Mononuclear cell (primary cell): ENCODE data around the gene TANC1. TPM values are rescaled to one million over a fixed set of nuclear protein-coding genes. Genes with fewer than 3 reads are reported as not detected.
"Not testable (repeated sequence)": the region's sequence is repeated elsewhere in the genome, so short reads cannot be mapped to it uniquely, and the experiment has no call there.

ENCODE experiments used
- H3K27me3 ChIP-seq: 2 replicates; pipeline ENCODE4 v1.6.0; 2011; ENCODE audit warnings: low read length, control low read depth; ENCODE audit not compliant: insufficient read depth
- H3K4me1 ChIP-seq: 2 replicates; pipeline ENCODE4 v1.5.1; 2011; ENCODE audit warnings: mild to moderate bottlenecking, low read length, control low read depth; ENCODE audit not compliant: insufficient read depth
- H3K4me3 ChIP-seq: 2 replicates; pipeline ENCODE4 v1.5.1; 2011; ENCODE audit warnings: mild to moderate bottlenecking, low read length, moderate library complexity
- H3K9me3 ChIP-seq: 2 replicates; pipeline ENCODE4 v1.5.1; 2011; ENCODE audit warnings: low read depth, mild to moderate bottlenecking, control low read depth, low read length
- total RNA-seq: library from RNA; depleted of rRNA; stranded (reverse); fragments of >200 nt; gene quantifications from one replicate; pipeline ENCODE4 v1.2.3, GENCODE V29; 2012

TANC1 gene
- total RNA-seq, 1 donor: 0.21 TPM

DNA sequence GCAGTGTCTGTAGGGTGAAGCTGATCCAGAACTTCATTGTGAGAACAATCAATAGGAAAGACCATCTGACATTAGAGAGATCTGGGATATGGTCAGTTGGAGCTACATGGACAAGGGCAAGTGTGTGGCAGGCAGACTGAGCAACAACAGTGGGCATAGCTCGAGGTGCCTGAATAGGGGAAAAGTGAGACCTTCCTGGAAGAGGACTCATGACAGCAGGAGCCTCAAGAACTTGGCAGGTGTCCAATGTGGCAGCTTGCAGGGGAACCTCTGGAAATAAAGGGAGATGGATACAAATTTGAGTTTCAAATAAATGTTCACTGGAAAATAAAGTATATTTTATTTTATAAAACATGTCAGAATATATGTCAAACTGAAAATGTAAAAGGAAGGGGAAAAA is 117.9 kb downstream of the TANC1 start:
- Histone ChIP-seq H3K27me3 (no peaks in the 10 kb centered on the region), H3K4me3 (no peak overlapping the region), H3K4me1 (peaks cover 20% of the 10 kb centered on the region), H3K9me3 (no peaks in the 10 kb centered on the region)

DNA sequence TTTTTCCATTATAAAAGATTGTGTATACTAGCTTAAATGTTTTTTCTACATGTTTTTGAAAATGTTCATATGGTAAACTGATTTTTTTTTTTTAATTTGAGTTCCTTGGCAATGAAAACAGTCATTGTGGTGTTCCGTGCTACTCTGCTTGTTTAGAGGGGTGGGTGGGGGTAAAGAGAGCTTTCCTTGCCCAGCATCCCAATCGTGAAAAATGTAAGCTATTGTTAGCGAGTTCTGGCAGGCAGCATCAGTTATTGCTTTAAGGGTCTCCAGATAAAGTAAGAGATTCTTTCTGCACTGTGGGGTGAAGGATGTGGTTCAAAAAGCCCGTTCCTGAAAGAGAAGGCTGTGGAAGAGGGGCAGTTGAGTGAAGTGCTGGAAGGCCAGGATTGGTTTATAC is 118.4 kb downstream of the TANC1 start:
- no peaks in the 10 kb centered on the region for H3K9me3 ChIP-seq
- H3K27me3 ChIP-seq: no peaks in the 10 kb centered on the region
- peaks cover 25% of the 10 kb centered on the region for H3K4me1 ChIP-seq
- H3K4me3 ChIP-seq: no peak overlapping the region

DNA sequence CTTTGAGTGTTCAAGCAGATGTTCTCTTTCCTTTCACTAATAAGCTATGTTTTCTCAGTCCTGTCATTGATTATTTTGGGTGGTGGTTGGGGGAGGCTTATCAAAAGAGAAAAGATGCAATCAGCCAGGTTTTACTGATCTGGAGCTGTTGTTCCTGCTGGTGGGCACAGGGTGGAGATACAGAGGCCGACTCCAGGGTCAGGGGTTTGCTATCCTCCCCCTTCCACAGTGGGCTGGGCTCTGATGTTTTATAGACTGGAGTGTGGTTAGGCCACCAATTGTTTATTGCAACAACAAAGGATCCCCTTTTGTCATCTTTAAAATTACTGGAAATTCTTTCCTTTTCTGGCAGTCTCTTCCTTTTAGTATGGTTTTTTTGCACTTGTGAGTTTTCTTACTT is 120.5 kb downstream of the TANC1 start:
- no peak overlapping the region for H3K4me3 ChIP-seq
- H3K4me1 ChIP-seq: peaks cover 32% of the 10 kb centered on the region
- no peaks in the 10 kb centered on the region for H3K27me3 ChIP-seq
- no peaks in the 10 kb centered on the region for H3K9me3 ChIP-seq

DNA sequence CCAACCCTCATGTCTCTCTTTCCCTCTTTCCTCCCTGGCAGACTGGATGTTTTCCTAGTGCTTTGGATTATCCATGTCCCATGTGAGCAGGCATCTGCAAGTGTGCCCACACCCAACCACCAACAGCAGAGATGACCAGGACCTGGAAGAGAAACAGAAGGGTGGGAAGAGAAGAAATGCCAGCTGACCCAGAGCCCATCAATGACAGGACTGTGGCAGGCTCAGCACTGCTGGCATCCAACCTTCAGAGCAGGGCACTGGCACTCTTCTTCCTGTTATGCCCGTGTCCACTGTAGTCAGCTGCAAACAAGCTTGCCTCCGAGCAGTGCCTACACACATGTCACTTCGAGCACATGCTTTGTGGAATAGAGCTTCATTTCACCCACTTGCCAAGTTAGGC is 121.1 kb downstream of the TANC1 start:
- no peaks in the 10 kb centered on the region for H3K9me3 ChIP-seq
- H3K4me3 ChIP-seq: no peak overlapping the region
- H3K27me3 ChIP-seq: no peaks in the 10 kb centered on the region
- H3K4me1 ChIP-seq: peaks cover 32% of the 10 kb centered on the region

DNA sequence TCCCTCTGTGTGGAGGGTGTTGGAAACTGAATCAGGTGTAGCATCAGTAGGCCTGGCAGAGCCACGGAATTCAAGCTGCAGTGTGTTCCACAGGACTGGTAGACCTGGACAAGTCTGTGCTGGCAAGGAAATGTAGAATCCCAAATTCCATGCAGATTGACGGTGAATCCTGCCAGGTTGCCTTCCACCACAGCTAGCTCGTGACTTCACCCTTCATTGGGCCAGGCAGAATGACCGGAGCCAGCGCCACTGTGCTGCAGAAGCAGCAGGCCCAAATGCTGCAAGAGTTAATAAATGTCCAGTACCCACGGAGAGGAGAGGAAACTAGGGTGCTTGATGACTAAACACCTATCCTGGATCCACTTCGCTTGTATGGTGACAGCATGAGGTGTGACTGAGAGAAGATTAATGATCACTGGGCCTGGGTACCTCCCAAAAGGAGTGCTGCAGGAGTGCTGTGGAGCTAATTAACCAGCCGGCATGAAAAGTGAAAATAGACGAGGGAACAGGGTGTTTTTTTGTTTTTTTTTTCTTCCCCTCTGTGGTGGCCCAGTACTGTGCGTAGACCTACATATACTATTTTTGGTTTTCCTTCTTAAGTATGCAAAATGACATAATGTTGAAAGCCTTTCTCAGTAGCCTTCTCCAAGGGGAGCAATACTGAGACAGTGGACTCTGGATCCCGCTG is 122.2 kb downstream of the TANC1 start:
- peaks cover 32% of the 10 kb centered on the region for H3K4me1 ChIP-seq
- H3K9me3 ChIP-seq: no peaks in the 10 kb centered on the region
- H3K27me3 ChIP-seq: no peaks in the 10 kb centered on the region
- H3K4me3 ChIP-seq: no peak overlapping the region

DNA sequence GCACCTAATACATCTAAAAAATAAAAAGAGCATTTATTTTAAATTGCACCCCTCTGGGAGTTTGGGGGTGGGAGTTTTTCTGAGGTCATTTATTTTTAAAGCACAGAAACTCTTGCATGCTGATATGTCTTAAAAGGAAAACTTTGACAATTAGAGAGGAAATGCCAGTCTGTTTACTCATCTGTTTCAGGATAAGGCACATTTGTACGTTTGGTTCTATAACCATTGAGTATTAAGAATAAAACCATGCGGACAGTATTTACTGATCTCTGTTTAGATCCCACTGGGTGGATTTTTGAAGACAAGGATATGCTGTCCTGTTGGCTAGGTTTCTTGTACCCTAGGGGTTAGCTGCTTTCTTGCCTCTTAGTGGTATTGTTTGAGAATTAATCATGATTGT is 122.9 kb downstream of the TANC1 start:
- H3K9me3 ChIP-seq: no peaks in the 10 kb centered on the region
- H3K4me1 ChIP-seq: peaks cover 32% of the 10 kb centered on the region
- H3K27me3 ChIP-seq: no peaks in the 10 kb centered on the region
- no peak overlapping the region for H3K4me3 ChIP-seq

DNA sequence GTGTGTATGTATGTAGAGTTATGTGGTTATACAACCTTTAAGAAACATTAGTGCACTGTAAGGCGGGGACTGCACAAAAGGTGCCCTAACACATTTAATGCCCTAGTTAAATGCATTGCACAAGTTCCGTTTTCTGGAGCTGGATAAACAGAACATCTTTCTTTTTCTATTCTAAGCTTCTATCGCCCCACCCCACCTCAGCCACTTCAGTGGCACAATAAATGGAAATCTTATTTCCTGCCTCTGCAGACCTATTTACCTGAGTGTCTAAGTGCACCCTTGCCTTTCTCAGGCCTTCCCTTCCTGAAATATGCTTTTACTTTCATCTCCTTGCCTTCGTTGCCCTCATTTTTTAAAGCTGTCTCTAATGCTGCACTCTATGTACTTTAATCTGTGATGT is 123.5 kb downstream of the TANC1 start:
- H3K4me3 ChIP-seq: no peak overlapping the region
- H3K9me3 ChIP-seq: no peaks in the 10 kb centered on the region
- H3K27me3 ChIP-seq: no peaks in the 10 kb centered on the region
- H3K4me1 ChIP-seq: peaks cover 32% of the 10 kb centered on the region

DNA sequence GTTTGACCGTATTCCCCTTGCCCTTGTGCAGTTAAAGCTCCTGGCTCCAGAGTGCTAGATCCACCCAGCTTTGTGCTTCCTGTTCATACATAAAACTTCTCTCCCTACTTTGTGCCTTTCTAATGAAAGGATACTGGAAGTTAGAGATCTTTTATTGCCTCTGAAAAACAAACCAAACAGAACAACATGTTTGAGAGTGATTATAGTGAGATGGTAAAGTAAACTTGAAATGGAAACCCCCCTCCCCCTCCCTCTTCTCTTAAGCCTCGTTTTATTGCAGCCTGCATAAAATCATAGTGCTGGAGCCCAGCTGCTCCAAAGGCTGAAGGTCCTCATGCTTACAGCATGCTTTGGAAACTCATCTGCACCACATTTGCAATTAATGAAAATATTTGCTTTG is 125.1 kb downstream of the TANC1 start:
- Histone ChIP-seq H3K4me1 (peaks cover 32% of the 10 kb centered on the region), H3K27me3 (no peaks in the 10 kb centered on the region), H3K9me3 (no peaks in the 10 kb centered on the region), H3K4me3 (no peak overlapping the region)

DNA sequence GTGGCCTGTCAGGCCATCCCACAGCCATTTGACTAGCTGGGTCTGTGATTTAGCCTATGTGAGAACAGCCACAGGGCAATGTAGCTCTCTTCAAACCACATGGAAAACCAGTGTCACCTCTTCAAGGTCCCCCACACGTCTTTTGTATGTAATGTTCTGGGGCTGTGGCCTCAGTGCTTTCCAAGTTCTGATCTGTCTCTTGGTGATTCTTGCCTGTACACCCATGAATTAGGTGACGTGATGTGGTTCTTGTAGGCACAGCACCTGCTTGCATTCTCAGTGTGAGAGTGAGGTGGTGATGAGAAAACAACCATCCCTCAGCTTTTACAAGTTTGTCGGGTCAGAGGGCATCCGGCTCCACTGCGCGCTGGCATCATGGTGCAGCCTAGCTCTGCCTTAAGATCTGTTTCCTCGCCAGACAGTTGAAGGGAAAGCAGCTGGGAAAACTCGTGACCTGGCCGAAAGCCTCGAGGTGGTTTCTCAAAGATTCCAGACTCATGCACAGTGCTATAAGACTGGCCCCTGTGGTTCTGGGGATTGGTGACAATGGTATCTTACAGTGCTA is 125.8 kb downstream of the TANC1 start:
- no peaks in the 10 kb centered on the region for H3K27me3 ChIP-seq
- H3K4me1 ChIP-seq: peaks cover 26% of the 10 kb centered on the region
- no peak overlapping the region for H3K4me3 ChIP-seq
- no peaks in the 10 kb centered on the region for H3K9me3 ChIP-seq

DNA sequence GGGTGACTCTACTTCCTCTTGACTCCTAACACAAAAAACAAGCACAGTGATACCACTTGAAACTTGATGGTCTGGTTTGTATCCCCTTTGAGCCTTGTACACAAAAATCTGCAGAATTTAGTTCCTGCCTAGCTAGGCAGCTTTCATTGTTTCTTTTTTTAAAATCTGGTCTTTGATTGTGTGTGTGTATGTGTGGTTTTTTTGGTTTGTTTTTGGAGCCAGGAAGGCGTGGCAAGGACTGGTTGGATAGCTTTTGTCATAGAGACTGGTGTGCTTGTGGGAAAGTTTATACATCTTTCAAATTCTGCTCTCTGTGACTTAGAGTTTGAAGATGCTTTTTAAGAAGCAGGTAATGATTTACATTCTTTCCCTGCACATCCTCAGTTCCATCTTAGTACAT is 127.4 kb downstream of the TANC1 start:
- H3K4me1 ChIP-seq: peaks cover 16% of the 10 kb centered on the region
- H3K4me3 ChIP-seq: no peak overlapping the region
- H3K9me3 ChIP-seq: no peaks in the 10 kb centered on the region
- H3K27me3 ChIP-seq: no peaks in the 10 kb centered on the region

DNA sequence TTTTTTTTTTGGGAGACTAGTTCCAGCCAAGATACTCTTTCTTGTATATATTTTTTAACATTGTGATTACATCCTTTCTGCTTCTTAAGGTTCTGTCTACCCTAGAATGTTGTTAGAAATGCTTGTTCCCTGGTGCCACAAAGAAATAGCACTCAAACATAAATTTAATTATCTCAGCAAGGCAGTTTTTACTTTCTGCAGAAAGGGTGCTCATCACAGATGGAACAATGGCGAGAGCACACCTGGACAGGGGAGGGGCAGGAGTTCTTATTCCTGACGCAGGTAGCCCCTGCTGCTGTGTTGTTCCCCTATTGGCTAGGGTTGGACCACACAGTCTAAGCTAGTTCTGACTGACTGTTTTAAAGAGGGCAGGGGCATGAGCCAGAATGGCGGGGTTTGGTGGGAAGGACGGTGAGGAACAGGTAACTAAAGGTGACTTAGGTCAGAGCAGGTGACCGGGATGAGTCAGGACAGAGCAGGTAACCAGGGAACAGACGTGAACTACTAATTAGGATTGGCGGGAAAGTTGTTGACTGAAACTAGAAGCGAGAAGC is 127.9 kb downstream of the TANC1 start:
- not testable (repeated sequence) for H3K27me3 ChIP-seq, H3K9me3 ChIP-seq, H3K4me3 ChIP-seq
- peaks cover 11% of the 10 kb centered on the region for H3K4me1 ChIP-seq

DNA sequence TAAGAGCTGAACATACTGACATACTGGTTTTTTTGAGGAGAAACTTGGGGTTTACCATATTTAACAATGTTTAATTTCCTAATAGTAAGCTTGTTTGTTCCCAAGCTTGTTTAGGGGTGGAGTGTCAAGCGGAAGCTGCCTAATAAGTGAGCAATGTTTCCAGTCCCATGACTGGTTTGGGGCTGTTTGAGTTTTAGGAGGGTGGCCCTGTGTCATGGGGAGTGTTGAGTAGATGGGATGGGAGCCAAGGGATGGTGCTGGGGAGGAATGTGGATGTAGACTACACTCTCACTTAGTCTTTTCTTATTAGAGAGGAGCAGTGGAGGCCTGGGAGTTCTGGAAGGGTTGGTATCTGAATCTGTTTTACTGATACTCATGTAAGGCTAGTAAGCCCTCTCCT is 128.5 kb downstream of the TANC1 start:
- peaks cover 6% of the 10 kb centered on the region for H3K4me1 ChIP-seq
- H3K4me3 ChIP-seq: no peak overlapping the region
- H3K9me3 ChIP-seq: no peaks in the 10 kb centered on the region
- no peaks in the 10 kb centered on the region for H3K27me3 ChIP-seq

DNA sequence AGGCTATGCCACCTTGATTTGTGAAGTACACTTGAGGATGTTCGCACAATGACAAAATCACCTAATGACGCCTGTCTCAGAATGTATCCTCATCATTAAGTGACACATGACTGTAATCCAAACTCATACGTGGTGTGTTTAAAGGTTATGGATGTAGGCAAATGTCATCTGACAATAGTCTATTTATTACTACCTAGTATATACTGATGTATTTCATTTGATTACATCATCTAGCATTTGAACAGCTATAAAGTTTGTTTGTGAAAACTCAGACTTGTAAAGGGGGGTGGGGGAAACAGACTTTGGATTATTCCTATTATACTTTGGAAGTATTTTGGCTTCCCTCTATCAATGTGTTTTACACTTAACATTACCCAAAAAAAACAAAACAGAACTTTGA is 129.9 kb downstream of the TANC1 start:
- H3K27me3 ChIP-seq: no peaks in the 10 kb centered on the region
- no peaks in the 10 kb centered on the region for H3K4me1 ChIP-seq
- no peak overlapping the region for H3K4me3 ChIP-seq
- no peaks in the 10 kb centered on the region for H3K9me3 ChIP-seq

DNA sequence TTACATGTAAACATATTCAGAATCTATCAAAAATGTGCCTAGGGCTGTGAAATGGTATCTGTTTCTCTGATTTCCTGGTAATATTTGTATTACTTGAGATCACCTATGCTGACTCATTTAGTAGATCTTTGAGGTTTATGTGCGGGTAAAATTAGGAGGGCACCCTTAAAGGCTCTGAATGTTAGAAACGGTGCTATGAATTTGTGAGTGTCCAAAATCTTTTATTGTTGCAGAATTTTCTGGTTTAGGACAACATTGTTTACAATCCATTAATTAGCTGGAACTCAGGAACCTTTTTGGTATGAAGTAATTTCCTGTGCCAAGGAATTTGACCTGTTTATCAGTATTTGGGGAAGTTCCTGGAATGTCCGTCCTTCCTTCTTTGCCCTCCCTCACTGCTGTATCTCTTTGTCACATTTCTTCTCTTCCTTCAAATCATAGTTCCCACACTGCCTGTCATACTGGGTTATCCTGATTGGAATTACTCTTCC is 130.5 kb downstream of the TANC1 start:
- Histone ChIP-seq H3K4me3 (no peak overlapping the region), H3K9me3 (no peaks in the 10 kb centered on the region), H3K4me1 (no peaks in the 10 kb centered on the region), H3K27me3 (no peaks in the 10 kb centered on the region)

DNA sequence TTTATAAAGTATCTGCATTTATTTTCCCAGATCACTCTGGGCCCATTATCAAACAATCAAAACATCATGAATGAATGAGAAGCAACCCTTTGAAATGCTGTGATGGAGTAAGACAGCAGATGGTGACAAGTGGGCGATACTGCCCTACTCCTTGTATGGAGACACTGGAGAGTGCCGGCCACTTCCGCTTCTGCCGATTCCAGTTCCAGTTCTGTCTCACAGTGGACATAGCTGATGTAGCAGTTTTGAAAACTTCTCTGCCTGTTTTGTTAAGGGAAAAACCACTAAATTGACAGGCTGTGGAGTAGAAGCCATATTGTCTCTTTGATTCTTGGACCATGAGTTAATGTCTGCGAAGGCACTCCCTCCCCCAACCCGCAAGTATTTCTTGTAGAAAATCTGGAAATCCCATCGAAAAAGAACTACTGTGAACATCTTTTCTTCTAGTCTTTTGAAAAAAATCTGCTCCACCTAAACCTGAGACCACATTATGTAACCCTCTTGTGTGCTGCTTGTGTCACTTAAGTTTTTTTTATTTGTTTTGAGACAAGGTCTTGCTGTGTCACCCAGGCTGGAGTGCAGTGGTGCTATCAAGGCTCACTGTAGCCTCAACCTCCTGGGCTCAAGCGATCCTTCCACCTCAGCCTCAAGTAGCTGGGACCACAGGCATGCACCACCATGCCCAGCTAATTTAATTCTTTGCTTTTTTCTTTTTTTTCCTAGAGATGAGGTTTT is 133.5 kb downstream of the TANC1 start:
- H3K4me3 ChIP-seq: no peak overlapping the region
- no peaks in the 10 kb centered on the region for H3K27me3 ChIP-seq
- no peaks in the 10 kb centered on the region for H3K9me3 ChIP-seq
- H3K4me1 ChIP-seq: no peaks in the 10 kb centered on the region
